ENCODE measurements around the gene LRRTM4.
"Not testable (repeated sequence)": the region's sequence is repeated elsewhere in the genome, so short reads cannot be mapped to it uniquely, and the experiment has no call there.

GRCh38 chr2:77164021-77164420, 358.2 kb downstream of the LRRTM4 start:
- TF ChIP-seq, protein P1, sequence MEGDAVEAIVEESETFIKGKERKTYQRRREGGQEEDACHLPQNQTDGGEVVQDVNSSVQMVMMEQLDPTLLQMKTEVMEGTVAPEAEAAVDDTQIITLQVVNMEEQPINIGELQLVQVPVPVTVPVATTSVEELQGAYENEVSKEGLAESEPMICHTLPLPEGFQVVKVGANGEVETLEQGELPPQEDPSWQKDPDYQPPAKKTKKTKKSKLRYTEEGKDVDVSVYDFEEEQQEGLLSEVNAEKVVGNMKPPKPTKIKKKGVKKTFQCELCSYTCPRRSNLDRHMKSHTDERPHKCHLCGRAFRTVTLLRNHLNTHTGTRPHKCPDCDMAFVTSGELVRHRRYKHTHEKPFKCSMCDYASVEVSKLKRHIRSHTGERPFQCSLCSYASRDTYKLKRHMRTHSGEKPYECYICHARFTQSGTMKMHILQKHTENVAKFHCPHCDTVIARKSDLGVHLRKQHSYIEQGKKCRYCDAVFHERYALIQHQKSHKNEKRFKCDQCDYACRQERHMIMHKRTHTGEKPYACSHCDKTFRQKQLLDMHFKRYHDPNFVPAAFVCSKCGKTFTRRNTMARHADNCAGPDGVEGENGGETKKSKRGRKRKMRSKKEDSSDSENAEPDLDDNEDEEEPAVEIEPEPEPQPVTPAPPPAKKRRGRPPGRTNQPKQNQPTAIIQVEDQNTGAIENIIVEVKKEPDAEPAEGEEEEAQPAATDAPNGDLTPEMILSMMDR (IDR thresholded peaks at IDR 0.05), result not testable (repeated sequence)
- TF ChIP-seq PRRX2 (CRISPR knock-in tag; IDR thresholded peaks at IDR 0.05); CREB1 (CRISPR knock-in tag; IDR thresholded peaks at IDR 0.05); ZNF138 (CRISPR knock-in tag; conservative IDR thresholded peaks at IDR 0.05); E2F1 (CRISPR knock-in tag; IDR thresholded peaks at IDR 0.05): not testable (repeated sequence)
- TF ChIP-seq, protein P2, sequence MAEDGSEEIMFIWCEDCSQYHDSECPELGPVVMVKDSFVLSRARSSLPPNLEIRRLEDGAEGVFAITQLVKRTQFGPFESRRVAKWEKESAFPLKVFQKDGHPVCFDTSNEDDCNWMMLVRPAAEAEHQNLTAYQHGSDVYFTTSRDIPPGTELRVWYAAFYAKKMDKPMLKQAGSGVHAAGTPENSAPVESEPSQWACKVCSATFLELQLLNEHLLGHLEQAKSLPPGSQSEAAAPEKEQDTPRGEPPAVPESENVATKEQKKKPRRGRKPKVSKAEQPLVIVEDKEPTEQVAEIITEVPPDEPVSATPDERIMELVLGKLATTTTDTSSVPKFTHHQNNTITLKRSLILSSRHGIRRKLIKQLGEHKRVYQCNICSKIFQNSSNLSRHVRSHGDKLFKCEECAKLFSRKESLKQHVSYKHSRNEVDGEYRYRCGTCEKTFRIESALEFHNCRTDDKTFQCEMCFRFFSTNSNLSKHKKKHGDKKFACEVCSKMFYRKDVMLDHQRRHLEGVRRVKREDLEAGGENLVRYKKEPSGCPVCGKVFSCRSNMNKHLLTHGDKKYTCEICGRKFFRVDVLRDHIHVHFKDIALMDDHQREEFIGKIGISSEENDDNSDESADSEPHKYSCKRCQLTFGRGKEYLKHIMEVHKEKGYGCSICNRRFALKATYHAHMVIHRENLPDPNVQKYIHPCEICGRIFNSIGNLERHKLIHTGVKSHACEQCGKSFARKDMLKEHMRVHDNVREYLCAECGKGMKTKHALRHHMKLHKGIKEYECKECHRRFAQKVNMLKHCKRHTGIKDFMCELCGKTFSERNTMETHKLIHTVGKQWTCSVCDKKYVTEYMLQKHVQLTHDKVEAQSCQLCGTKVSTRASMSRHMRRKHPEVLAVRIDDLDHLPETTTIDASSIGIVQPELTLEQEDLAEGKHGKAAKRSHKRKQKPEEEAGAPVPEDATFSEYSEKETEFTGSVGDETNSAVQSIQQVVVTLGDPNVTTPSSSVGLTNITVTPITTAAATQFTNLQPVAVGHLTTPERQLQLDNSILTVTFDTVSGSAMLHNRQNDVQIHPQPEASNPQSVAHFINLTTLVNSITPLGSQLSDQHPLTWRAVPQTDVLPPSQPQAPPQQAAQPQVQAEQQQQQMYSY (CRISPR knock-in tag; IDR thresholded peaks at IDR 0.05), result not testable (repeated sequence)
- TF ChIP-seq, protein P3, sequence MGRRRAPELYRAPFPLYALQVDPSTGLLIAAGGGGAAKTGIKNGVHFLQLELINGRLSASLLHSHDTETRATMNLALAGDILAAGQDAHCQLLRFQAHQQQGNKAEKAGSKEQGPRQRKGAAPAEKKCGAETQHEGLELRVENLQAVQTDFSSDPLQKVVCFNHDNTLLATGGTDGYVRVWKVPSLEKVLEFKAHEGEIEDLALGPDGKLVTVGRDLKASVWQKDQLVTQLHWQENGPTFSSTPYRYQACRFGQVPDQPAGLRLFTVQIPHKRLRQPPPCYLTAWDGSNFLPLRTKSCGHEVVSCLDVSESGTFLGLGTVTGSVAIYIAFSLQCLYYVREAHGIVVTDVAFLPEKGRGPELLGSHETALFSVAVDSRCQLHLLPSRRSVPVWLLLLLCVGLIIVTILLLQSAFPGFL (CRISPR knock-in tag; IDR thresholded peaks at IDR 0.05; ENCODE audit: borderline replicate concordance), result not testable (repeated sequence)
- TF ChIP-seq, protein P4, sequence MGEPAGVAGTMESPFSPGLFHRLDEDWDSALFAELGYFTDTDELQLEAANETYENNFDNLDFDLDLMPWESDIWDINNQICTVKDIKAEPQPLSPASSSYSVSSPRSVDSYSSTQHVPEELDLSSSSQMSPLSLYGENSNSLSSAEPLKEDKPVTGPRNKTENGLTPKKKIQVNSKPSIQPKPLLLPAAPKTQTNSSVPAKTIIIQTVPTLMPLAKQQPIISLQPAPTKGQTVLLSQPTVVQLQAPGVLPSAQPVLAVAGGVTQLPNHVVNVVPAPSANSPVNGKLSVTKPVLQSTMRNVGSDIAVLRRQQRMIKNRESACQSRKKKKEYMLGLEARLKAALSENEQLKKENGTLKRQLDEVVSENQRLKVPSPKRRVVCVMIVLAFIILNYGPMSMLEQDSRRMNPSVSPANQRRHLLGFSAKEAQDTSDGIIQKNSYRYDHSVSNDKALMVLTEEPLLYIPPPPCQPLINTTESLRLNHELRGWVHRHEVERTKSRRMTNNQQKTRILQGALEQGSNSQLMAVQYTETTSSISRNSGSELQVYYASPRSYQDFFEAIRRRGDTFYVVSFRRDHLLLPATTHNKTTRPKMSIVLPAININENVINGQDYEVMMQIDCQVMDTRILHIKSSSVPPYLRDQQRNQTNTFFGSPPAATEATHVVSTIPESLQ (CRISPR knock-in tag; IDR thresholded peaks at IDR 0.05), result not testable (repeated sequence)

Data from WTC11 (cell line).